GM19467 (cell line): ENCODE data around the gene NDUFS4.
"Not testable (repeated sequence)": the region's sequence is repeated elsewhere in the genome, so short reads cannot be mapped to it uniquely, and the experiment has no call there.

ENCODE experiments used
- ATAC-seq: cut with Tn5 transposase; IDR thresholded peaks from one replicate; pipeline ENCODE4 v1.9.1; 2021; ENCODE audit warnings: mild to moderate bottlenecking, moderate library complexity; ENCODE audit not compliant: unreplicated experiment

NDUFS4 gene

DNA sequence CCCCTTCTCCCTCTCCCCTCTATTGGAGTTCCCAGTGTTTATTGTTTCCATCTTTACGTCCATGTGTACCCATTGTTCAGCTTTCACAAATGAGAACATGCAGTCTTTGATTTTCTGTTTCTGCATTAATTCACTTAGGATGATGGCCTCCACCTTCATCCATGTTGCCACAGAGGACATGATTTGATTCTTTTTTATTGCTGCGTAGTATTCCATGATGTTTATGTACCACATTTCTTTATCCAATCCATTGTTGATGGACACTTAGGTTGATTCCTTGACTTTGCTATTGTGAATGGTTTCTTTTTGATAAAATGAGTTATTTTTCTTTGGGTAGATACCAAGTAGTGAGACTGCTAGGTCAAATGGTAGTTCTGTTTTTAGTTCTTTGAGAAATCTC, 88.9 kb downstream of the NDUFS4 start:
- no peak for ATAC-seq

DNA sequence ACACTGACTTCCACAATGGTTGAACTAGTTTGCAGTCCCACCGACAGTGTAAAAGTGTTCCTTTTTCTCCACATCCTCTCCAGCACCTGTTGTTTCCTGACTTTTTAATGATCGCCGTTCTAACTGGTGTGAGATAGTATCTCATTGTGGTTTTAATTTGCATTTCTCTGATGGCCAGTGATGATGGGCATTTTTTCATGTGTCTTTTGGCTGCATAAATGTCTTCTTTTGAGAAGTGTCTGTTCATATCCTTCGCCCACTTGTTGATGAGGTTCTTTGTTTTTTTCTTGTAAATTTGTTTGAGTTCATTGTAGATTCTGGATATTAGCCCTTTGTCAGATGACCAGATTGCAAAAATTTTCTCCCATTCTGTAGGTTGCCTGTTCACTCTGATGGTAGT, 100.1 kb downstream of the NDUFS4 start:
- not testable (repeated sequence) for ATAC-seq

DNA sequence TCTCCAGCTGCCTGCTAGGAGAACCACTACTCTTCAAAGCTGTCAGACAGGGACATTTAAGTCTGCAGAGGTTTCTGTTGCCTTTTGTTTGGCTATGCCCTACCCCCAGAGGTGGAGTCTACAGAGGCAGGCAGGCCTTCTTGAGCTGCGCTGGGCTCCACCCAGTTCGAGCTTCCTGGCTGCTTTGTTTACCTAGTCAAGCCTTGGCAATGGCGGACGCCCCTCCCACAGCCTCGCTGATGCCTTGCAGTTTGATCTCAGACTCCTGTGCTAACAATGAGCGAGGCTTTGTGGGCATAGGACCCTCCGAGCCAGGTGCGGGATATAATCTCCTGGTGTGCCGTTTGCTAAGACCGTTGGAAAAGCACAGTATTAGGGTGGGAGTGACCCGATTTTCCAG, 104.9 kb downstream of the NDUFS4 start:
- ATAC-seq = not testable (repeated sequence)

DNA sequence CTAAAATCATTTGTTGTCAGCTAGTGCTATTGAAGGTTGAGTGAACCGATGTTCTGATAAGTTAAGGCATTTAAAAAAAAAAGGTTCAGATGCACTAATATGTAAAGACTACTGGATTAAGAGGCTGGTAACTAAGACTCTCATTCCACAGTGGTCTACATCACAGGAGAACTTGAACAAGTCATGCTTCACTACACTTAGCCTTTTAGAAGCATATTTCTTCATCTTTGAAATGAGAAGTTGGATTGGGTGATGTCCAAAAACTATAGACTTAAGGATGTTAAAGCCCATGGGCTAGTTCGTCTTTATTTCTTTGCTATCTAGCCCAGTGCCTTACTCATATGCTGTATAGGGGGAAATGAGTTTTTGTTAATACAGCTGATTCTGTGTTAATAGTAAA, 107.2 kb downstream of the NDUFS4 start:
- no peak for ATAC-seq

DNA sequence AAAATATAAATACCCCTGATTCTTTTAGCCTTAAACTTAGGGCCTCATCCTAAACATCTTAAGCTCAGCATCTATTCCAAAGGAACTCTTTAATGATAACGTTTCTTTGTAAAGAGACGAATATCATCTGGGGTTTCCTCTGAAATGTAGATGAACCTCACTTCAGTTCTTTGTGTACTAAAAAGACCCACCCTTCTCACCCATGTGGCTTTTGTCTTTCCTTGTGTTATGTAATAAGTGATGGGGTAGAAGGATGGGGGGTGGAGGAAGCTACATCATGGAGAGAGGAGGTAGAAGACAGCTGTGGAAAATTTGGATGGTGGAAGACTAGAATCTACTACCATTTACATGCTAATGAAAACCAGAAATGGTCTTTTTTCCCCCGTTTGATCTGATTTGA, 111.0 kb downstream of the NDUFS4 start:
- ATAC-seq = no peak

DNA sequence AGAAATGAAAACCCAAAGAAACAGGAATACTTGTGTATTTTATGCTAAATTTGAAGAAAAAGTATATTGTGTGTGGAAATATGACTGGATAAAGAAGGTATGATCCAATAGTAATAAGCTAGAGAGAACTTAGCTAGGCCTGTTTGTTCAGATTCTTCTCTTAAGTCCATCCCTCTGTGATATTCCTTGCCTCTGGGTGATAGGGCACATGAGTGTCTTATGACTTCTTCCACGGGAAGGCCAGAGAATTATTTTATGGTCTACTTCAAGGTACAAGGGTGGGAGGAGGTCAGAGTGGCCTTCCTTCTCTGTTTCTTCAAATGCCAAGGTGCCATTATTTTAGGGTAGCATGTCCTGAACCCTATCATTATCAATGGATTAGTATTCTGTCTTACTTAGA, 113.7 kb downstream of the NDUFS4 start:
- ATAC-seq = no peak

DNA sequence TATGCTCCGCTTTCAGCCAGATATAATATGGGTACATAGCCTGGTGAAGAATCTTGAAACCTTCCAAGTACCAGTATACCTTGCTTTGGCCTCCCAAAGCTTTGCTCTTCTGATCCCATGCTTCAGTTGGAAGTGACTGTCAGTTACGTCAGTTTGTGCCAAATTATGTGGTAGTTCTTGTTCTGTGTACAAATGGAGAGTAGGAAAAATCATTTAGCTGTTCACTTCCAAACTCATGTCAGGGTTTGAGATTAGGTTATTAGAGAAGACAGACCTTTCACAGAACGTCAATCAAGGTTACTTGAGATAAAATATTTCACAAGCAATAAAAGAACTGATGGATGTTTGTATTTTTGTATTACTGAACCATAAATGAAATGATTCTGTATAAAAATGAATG, 117.2 kb downstream of the NDUFS4 start:
- ATAC-seq = no peak

DNA sequence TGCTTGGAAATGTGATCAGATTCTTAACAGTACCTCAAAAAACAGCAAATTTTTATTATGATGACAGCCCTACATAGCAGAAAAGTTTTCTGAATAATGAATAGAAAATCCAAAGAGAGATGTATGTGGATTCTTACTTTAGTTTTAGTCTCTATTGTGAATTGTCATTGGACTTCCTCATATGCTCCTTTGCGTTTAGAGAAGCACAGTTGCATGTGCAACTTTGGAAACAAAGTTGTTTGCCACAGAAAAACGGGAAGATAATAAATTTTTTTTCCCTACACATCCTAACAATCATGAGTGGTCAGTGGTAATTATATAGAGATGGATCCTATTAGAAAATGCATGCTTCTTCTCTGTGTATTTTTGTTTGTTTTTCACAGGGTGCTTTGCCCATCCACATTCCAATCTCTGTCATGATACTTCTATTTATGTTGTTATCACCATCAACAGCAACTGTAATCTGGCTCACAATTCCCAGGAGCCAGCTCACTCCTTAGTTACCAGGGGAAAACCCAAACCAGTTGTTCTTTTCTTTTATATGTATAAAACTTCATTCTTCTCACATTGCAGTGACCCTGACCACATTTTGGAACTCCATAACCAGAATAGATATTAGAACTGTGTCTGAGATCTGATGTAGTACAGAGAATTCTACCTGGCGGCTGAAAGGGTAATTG, 118.7 kb downstream of the NDUFS4 start:
- no peak for ATAC-seq

DNA sequence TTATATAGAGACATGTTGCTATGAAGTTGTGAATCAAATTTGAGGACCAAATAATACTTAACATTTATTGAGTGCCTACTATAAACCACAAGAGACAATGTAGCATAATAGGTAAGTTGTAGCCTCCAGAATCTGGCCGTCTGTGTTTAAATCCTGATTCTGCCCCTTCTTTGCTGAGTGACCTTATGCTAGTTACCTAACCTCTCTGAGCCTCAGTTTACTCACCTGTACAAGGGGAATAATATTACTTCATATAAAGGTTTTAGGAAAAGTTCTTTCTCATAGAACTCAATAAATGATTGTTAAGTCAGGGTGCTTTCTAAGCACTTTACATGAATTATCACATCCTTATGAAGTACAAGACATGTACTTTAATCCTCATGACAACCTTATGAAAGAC, 120.6 kb downstream of the NDUFS4 start:
- ATAC-seq = no peak

DNA sequence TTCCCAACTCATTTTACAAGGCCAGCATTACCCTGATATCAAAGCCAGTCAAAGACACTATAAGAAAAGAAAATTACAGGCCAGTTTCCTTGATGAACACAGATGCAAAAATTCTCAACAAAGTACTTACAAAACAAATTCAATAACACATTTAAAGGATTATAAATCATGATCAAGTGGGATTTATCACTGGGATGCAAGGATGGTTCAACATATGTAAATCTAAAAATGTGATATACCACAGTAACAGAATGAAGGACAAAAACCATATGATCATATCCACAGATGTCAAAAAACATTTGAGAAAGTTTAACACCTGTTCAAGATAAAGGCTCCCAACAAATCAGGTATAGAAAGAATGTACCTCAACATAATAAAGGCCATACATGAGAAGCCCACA, 130.6 kb downstream of the NDUFS4 start:
- no peak for ATAC-seq

DNA sequence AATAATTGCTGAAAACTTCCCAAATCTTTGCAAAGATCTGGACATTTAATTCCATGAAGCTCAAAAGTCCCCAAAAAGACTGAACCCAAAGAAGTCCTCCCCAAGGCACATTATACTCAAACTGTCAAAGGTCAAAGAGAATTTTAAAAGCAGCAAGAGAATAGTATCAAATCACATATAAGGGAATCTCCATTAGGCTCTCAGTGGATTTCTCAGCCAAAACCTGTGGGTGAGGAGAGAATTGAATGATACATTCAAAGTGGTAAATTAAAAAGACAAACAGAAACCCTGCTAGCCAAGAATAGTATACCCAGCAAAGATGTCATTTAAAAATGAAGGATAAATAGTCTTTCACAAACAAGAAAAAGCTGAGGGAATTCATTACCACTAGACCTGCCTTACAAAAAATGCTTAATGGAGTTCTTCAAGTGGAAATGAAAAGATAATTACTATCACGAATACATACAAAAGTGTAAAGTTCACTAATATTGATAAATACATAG, 134.1 kb downstream of the NDUFS4 start:
- no peak for ATAC-seq

DNA sequence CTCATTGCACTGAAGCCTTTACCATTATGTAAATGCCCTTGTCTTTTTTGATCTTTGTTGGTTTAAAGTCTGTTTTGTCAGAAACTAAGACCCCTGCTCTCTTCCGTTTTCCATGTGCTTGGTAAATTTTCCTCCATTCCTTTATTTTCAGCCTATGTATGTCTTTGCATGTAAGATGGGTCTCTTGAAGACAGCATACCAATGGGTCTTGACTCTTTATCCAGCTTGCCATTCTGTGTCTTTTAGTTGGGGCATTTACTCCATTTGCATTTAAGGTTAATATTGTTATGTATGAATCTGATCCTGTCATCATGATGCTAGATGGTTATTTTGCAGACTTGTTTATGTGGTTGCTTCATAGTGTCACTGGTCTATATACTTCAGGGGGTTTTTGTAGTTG, 150.0 kb downstream of the NDUFS4 start:
- not testable (repeated sequence) for ATAC-seq

DNA sequence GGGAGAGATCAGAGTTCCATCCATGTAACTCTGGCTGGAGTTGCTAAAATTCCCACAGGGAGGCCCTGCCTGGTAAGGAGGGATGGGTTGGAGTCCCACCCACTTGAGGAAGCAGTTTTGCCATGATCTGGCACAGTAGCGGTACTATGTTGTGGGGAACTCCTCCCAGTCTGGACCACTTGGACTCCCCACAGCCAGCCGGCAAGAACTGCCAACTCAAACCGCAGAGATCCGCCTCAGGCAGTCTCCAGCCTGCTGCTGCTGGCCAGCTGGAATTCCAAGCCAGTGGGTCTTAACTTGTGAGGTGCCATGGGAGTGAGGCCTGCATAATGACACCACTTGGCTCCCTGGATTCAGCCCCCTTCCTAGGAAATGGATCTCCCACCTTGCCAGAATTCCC, 151.9 kb downstream of the NDUFS4 start:
- ATAC-seq = no peak

DNA sequence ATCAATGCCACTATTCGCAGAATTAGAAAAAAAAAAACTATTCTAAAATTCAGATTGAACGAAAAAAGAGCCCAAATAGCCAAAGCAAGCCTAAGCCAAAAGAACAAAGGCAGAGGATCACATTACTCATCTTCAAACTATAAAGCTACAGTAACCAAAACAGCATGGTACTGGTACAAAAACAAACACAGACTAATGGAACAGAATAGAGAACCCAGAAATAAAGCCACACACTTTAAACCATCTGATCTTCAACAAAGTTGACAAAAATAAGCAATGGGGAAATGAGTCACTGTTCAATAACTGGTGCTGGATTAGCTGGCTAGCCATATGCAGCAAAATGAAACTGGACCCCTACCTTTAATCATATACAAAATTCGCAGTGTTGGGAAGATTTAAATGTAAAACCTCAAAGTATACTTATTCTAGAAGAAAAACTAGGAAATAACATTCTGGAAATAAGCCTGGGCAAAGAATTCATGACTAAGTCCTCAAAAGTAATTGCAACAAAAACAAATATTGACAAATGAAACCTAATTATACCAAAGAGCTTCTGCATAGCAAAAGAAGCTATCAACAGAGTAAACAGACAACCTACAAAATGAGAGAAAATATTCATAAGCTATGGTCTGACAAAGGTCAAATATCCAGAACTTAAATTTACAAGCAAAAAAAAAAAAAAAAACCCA, 153.7 kb downstream of the NDUFS4 start:
- no peak for ATAC-seq

DNA sequence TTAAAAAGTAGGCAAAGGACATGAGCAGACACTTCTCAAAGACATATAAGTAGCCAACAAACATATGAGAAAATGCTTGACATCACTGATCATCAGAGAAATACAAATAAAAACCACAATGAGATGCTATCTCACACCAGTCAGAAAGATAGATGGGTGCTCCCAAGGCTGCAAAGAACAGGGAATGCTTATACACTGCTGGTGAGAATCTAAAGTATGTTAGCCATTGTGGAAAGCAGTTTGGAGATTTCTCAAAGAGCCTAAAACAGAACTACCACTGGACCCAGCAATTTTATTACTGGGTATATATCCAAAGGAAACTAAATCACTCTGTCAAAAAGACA, 154.2 kb downstream of the NDUFS4 start:
- no peak for ATAC-seq

DNA sequence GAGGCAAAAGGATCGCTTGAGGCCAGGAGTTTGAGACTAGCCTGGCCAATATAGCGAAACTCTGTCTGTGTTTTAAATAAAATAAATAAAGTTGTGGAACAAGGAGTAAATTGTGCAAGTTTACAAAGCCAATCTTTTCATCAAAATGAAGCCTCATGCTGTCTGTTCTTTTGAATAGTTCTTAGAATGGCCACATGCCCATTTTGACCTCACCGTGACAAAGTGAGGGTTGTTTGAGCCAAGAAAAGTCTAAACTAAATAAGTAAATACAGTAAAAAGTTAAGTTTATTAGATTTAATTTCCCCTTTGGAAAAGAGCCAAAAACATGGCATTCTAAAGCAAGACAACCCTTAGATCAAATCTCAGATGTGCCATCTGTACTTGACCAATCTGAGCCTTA, 165.7 kb downstream of the NDUFS4 start:
- no peak for ATAC-seq

DNA sequence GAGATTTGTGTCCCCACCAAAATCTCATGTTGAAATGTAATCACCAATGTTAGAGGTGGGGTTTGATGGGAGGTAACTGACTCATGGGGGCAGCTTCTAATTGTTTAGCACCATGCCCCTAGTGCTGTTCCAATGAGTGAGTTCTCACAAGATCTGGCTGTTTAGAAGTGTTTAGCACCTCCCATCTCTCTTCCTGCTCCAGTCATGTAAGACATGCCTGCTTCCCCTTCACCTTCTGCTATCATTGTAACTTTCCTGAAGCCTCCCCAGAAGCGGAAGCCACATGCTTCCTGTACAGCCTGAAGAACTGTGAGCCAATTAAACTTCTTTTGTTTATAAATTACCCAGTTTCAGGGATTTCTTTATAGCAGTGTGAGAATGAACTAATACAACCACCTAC, 170.5 kb downstream of the NDUFS4 start:
- ATAC-seq = no peak
